ENCODE data around the gene CTNNA3. TPM values are rescaled to one million over a fixed set of nuclear protein-coding genes. Genes with fewer than 3 reads are reported as not detected.

CTNNA3 gene
- total RNA-seq, 1 donor from 2014 or later = not detected

GRCh38 chr10:67464278-67464677, 231.7 kb downstream of the CTNNA3 start:
- no peak for DNase-seq
- intact Hi-C loops (cut with micrococcal nuclease) = no loop called here
- no peak overlapping the region for H3K4me3 Mint-ChIP-seq
- H3K9me3 Mint-ChIP-seq = peaks cover 2% of the 10 kb centered on the region
- ChIA-PET POLR2A (no interaction called here), CTCF (no interaction called here)
- H3K36me3 Mint-ChIP-seq (ENCODE audit: low read depth) = no peaks in the 10 kb centered on the region
- H3K27ac Mint-ChIP-seq = no peak overlapping the region
- ATAC-seq (ENCODE audit: low read depth) = no peak
- H3K4me1 Mint-ChIP-seq = no peaks in the 10 kb centered on the region
- peaks cover under 1% of the 10 kb centered on the region for H3K27me3 Mint-ChIP-seq
- TF ChIP-seq CTCF (IDR thresholded peaks at IDR 0.05) = no peak

- DNase-seq (no peak), ATAC-seq (ENCODE audit: low read depth) (no peak)
- Mint-ChIP-seq H3K27ac (no peak overlapping the region), H3K4me1 (no peaks in the 10 kb centered on the region), H3K4me3 (no peak overlapping the region), H3K9me3 (peaks cover 9% of the 10 kb centered on the region), H3K27me3 (no peaks in the 10 kb centered on the region), H3K36me3 (ENCODE audit: low read depth) (no peaks in the 10 kb centered on the region)
- ChIA-PET POLR2A (no interaction called here), CTCF (no interaction called here)
- TF ChIP-seq CTCF (IDR thresholded peaks at IDR 0.05) = no peak
- intact Hi-C loops (cut with micrococcal nuclease) = no loop called here
These were observed 243.1 kb downstream of the CTNNA3 start for GRCh38 chr10:67452892-67453291.

- H3K36me3 Mint-ChIP-seq (ENCODE audit: low read depth) = no peaks in the 10 kb centered on the region
- ATAC-seq (ENCODE audit: low read depth) (no peak), DNase-seq (no peak)
- peaks cover 33% of the 10 kb centered on the region for H3K9me3 Mint-ChIP-seq
- H3K27me3 Mint-ChIP-seq = no peaks in the 10 kb centered on the region
- TF ChIP-seq CTCF (IDR thresholded peaks at IDR 0.05) = no peak
- intact Hi-C loops (cut with micrococcal nuclease) = no loop called here
- no peaks in the 10 kb centered on the region for H3K4me1 Mint-ChIP-seq
- CTCF ChIA-PET = no interaction called here
- POLR2A ChIA-PET = no interaction called here
- H3K4me3 Mint-ChIP-seq = no peak overlapping the region
- H3K27ac Mint-ChIP-seq = no peak overlapping the region
These were observed 257.2 kb downstream of the CTNNA3 start for GRCh38 chr10:67438605-67439304.

GRCh38 chr10:67433276-67433675, 262.7 kb downstream of the CTNNA3 start:
- H3K27ac Mint-ChIP-seq = no peak overlapping the region

DNA sequence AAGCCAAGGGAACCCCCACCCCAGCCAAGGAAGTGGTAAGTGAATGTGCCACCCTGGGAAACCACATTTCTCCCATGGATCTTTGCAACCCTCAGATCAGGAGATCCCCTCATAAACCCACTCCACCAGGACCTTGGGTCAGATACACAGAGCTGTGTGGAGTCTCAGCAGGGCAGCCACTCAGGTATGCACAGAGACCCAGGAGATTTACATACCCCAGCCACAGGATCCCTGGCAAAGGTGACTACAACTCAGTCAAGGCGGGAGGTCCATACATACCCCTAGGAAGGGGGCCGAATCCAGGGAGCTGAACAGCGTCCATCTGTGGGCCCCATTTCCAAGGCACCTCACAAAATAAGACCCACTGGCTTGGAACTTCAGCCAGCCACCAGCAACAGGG, 293.4 kb downstream of the CTNNA3 start:
- Mint-ChIP-seq H3K4me1 (no peaks in the 10 kb centered on the region), H3K27ac (no peak overlapping the region), H3K27me3 (no peaks in the 10 kb centered on the region), H3K9me3 (peaks cover 28% of the 10 kb centered on the region), H3K36me3 (ENCODE audit: low read depth) (no peaks in the 10 kb centered on the region), H3K4me3 (no peak overlapping the region)
- ATAC-seq (ENCODE audit: low read depth) = no peak
- ChIA-PET CTCF (no interaction called here), POLR2A (no interaction called here)
- no peak for TF ChIP-seq CTCF (IDR thresholded peaks at IDR 0.05)
- intact Hi-C loops (cut with micrococcal nuclease) = no loop called here
- DNase-seq = no peak

More at GRCh38 chr10:67433276-67433675, 262.7 kb downstream of the CTNNA3 start:
- no peak for ATAC-seq (ENCODE audit: low read depth)
- H3K27me3 Mint-ChIP-seq = no peaks in the 10 kb centered on the region
- DNase-seq = no peak
- no peaks in the 10 kb centered on the region for H3K36me3 Mint-ChIP-seq (ENCODE audit: low read depth)
- CTCF ChIA-PET = no interaction called here
- no peak for TF ChIP-seq CTCF (IDR thresholded peaks at IDR 0.05)
- H3K4me1 Mint-ChIP-seq = no peaks in the 10 kb centered on the region
- POLR2A ChIA-PET = no interaction called here
- intact Hi-C loops (cut with micrococcal nuclease) = no loop called here
- H3K4me3 Mint-ChIP-seq = no peak overlapping the region
- peaks cover 12% of the 10 kb centered on the region for H3K9me3 Mint-ChIP-seq

Data from activated B cell treated with CpG ODN at 0.5 μM for 24 hours (primary cell).